ENCODE data around the gene EVI5L. TPM values are rescaled to one million over a fixed set of nuclear protein-coding genes. Genes with fewer than 3 reads are reported as not detected.

The EVI5L gene
- total and polyA plus RNA-seq, 5 donors = 17.7 to 22.2 (median 19.1) TPM

- no peak overlapping the region for H3K4me3 ChIP-seq (ENCODE audit: low read length)
- H3K27ac ChIP-seq (ENCODE audit: low read length) = no peak overlapping the region
- intact Hi-C loops (cut with DNase I) = no loop called here
Observed at GRCh38 chr19:7832781-7833180, 2.8 kb downstream of the EVI5L start.

GRCh38 chr19:7833225-7834099 lies 3.4 kb downstream of the EVI5L start:
- no peak overlapping the region for H3K27ac ChIP-seq (ENCODE audit: low read length)
- H3K27me3 ChIP-seq (ENCODE audit: control insufficient read depth, insufficient read depth) = no peaks in the 10 kb centered on the region
- peak; percentile 84 to 89 (median 84) for DNase-seq
- intact Hi-C loops (cut with DNase I) = no loop called here
- H3K4me3 ChIP-seq (ENCODE audit: low read length) = no peak overlapping the region
- H3K4me1 ChIP-seq (ENCODE audit: control insufficient read depth, insufficient read depth, low read length) = peaks cover 7% of the 10 kb centered on the region
- ATAC-seq = peak; percentile 10 to 56
- H3K9me3 ChIP-seq (ENCODE audit: control insufficient read depth, low read length) = no peaks in the 10 kb centered on the region
- 69% methylated on average over 23 of the region's 23 CpGs for WGBS

More at GRCh38 chr19:7832781-7833180, 2.8 kb downstream of the EVI5L start:
- H3K27me3 ChIP-seq (ENCODE audit: control insufficient read depth, insufficient read depth) = no peaks in the 10 kb centered on the region
- H3K9me3 ChIP-seq (ENCODE audit: control insufficient read depth, low read length) = no peaks in the 10 kb centered on the region
- WGBS = 54% methylated on average over 12 of the region's 12 CpGs
- no peak for DNase-seq
- ATAC-seq = no peak
- H3K4me1 ChIP-seq (ENCODE audit: control insufficient read depth, insufficient read depth, low read length) = peaks cover 7% of the 10 kb centered on the region

- no peak for DNase-seq
- H3K4me3 ChIP-seq (ENCODE audit: low read length) = no peak overlapping the region
- intact Hi-C loops (cut with DNase I) = no loop called here
- H3K4me1 ChIP-seq (ENCODE audit: control insufficient read depth, insufficient read depth, low read length) = no peaks in the 10 kb centered on the region
- WGBS = 92% methylated on average over 6 of the region's 6 CpGs
- no peaks in the 10 kb centered on the region for H3K9me3 ChIP-seq (ENCODE audit: control insufficient read depth, low read length)
- no peak for ATAC-seq
- H3K27me3 ChIP-seq (ENCODE audit: control insufficient read depth, insufficient read depth) = no peaks in the 10 kb centered on the region
- no peak overlapping the region for H3K27ac ChIP-seq (ENCODE audit: low read length)
Observed at GRCh38 chr19:7839476-7839875, 9.5 kb downstream of the EVI5L start.

- intact Hi-C loops (cut with DNase I) = no loop called here
Observed at GRCh38 chr19:7840629-7841028, 10.6 kb downstream of the EVI5L start.

GRCh38 chr19:7841751-7842660 lies 12.0 kb downstream of the EVI5L start:
- H3K9me3 ChIP-seq (ENCODE audit: control insufficient read depth, low read length) = no peaks in the 10 kb centered on the region
- no peak overlapping the region for H3K4me3 ChIP-seq (ENCODE audit: low read length)
- intact Hi-C loops (cut with DNase I) = no loop called here
- no peak overlapping the region for H3K27ac ChIP-seq (ENCODE audit: low read length)
- H3K4me1 ChIP-seq (ENCODE audit: control insufficient read depth, insufficient read depth, low read length) = no peaks in the 10 kb centered on the region
- DNase-seq (no peak), ATAC-seq (no peak)
- no peaks in the 10 kb centered on the region for H3K27me3 ChIP-seq (ENCODE audit: control insufficient read depth, insufficient read depth)
- WGBS = 92% methylated on average over 11 of the region's 11 CpGs

More at GRCh38 chr19:7840629-7841028, 10.6 kb downstream of the EVI5L start:
- no peaks in the 10 kb centered on the region for H3K9me3 ChIP-seq (ENCODE audit: control insufficient read depth, low read length)
- no peaks in the 10 kb centered on the region for H3K4me1 ChIP-seq (ENCODE audit: control insufficient read depth, insufficient read depth, low read length)
- WGBS = 84% methylated on average over 8 of the region's 8 CpGs
- no peak overlapping the region for H3K4me3 ChIP-seq (ENCODE audit: low read length)
- ATAC-seq = no peak
- no peaks in the 10 kb centered on the region for H3K27me3 ChIP-seq (ENCODE audit: control insufficient read depth, insufficient read depth)
- DNase-seq = no peak
- no peak overlapping the region for H3K27ac ChIP-seq (ENCODE audit: low read length)

GRCh38 chr19:7842661-7843294 lies 12.8 kb downstream of the EVI5L start:
- ATAC-seq = no peak
- WGBS = 96% methylated on average over 12 of the region's 12 CpGs
- H3K4me3 ChIP-seq (ENCODE audit: low read length) = no peak overlapping the region
- H3K4me1 ChIP-seq (ENCODE audit: control insufficient read depth, insufficient read depth, low read length) = no peaks in the 10 kb centered on the region
- no peaks in the 10 kb centered on the region for H3K9me3 ChIP-seq (ENCODE audit: control insufficient read depth, low read length)
- DNase-seq = no peak
- intact Hi-C loops (cut with DNase I) = no loop called here
- no peak overlapping the region for H3K27ac ChIP-seq (ENCODE audit: low read length)
- no peaks in the 10 kb centered on the region for H3K27me3 ChIP-seq (ENCODE audit: control insufficient read depth, insufficient read depth)

GRCh38 chr19:7843521-7843920 lies 13.5 kb downstream of the EVI5L start:
- intact Hi-C loops (cut with DNase I) = no loop called here
- ATAC-seq = no peak
- no peak overlapping the region for H3K27ac ChIP-seq (ENCODE audit: low read length)
- no peaks in the 10 kb centered on the region for H3K9me3 ChIP-seq (ENCODE audit: control insufficient read depth, low read length)
- WGBS = 93% methylated on average over 6 of the region's 6 CpGs
- no peak overlapping the region for H3K4me3 ChIP-seq (ENCODE audit: low read length)
- DNase-seq = no peak
- no peaks in the 10 kb centered on the region for H3K4me1 ChIP-seq (ENCODE audit: control insufficient read depth, insufficient read depth, low read length)
- H3K27me3 ChIP-seq (ENCODE audit: control insufficient read depth, insufficient read depth) = no peaks in the 10 kb centered on the region

- no peak for ATAC-seq
- intact Hi-C loops (cut with DNase I) = no loop called here
- H3K27ac ChIP-seq (ENCODE audit: low read length) = no peak overlapping the region
- no peaks in the 10 kb centered on the region for H3K27me3 ChIP-seq (ENCODE audit: control insufficient read depth, insufficient read depth)
- H3K4me1 ChIP-seq (ENCODE audit: control insufficient read depth, insufficient read depth, low read length) = no peaks in the 10 kb centered on the region
- WGBS = 86% methylated on average over 5 of the region's 5 CpGs
- no peaks in the 10 kb centered on the region for H3K9me3 ChIP-seq (ENCODE audit: control insufficient read depth, low read length)
- no peak overlapping the region for H3K4me3 ChIP-seq (ENCODE audit: low read length)
- DNase-seq = no peak
Observed at GRCh38 chr19:7844405-7844804, 14.4 kb downstream of the EVI5L start.

GRCh38 chr19:7844951-7845350 lies 14.9 kb downstream of the EVI5L start:
- no peak overlapping the region for H3K4me3 ChIP-seq (ENCODE audit: low read length)
- H3K27me3 ChIP-seq (ENCODE audit: control insufficient read depth, insufficient read depth) = no peaks in the 10 kb centered on the region
- intact Hi-C loops (cut with DNase I) = no loop called here
- DNase-seq = no peak
- no peak for ATAC-seq
- no peaks in the 10 kb centered on the region for H3K4me1 ChIP-seq (ENCODE audit: control insufficient read depth, insufficient read depth, low read length)
- 81% methylated on average over 10 of the region's 10 CpGs for WGBS
- no peaks in the 10 kb centered on the region for H3K9me3 ChIP-seq (ENCODE audit: control insufficient read depth, low read length)
- no peak overlapping the region for H3K27ac ChIP-seq (ENCODE audit: low read length)

- Histone ChIP-seq H3K4me3 (ENCODE audit: low read length) (no peak overlapping the region), H3K27me3 (ENCODE audit: control insufficient read depth, insufficient read depth) (no peaks in the 10 kb centered on the region), H3K27ac (ENCODE audit: low read length) (no peak overlapping the region), H3K4me1 (ENCODE audit: control insufficient read depth, insufficient read depth, low read length) (no peaks in the 10 kb centered on the region), H3K9me3 (ENCODE audit: control insufficient read depth, low read length) (no peaks in the 10 kb centered on the region)
- intact Hi-C loops (cut with DNase I) = no loop called here
- ATAC-seq = no peak
- 86% methylated on average over 20 of the region's 20 CpGs for WGBS
- DNase-seq = no peak
Observed at GRCh38 chr19:7845390-7846154, 15.6 kb downstream of the EVI5L start.

All from right cardiac atrium (tissue), 5 donors.